GM12892 (cell line): Measurements from ENCODE around the gene ADGRG7.

Experiments
- DNase-seq: peaks from one replicate; pipeline ENCODE4 v3.0.0; 2011; ENCODE audit not compliant: insufficient read length
- FAIRE-seq: peaks from 2 replicates; lab custom pipeline; 2011; peaks lifted over from hg19 to GRCh38; lab: Jason Lieb, UNC
- POLR2A ChIP-seq: IDR thresholded peaks from 2 replicates; pipeline ENCODE4 v1.6.1; 2011; ENCODE audit warnings: low read depth, low read length, control low read depth
- POLR2AphosphoS5 ChIP-seq: IDR thresholded peaks from 2 replicates; pipeline ENCODE4 v1.6.1; 2011; ENCODE audit warnings: low read depth, low read length, control low read depth
- TAF1 ChIP-seq: IDR thresholded peaks from 2 replicates; pipeline ENCODE4 v1.6.1; 2011; ENCODE audit warnings: low read depth, mild to moderate bottlenecking, control low read depth, low read length, borderline replicate concordance

The ADGRG7 gene

GRCh38 chr3:100695696-100696095 lies 86.3 kb downstream of the ADGRG7 start:
- TF ChIP-seq POLR2AphosphoS5 (no peak), TAF1 (no peak), POLR2A (no peak)
- FAIRE-seq = no peak

GRCh38 chr3:100696161-100696560 lies 86.8 kb downstream of the ADGRG7 start:
- TF ChIP-seq TAF1 (no peak), POLR2AphosphoS5 (no peak)
- FAIRE-seq = no peak
- DNase-seq = no peak

More at GRCh38 chr3:100695696-100696095, 86.3 kb downstream of the ADGRG7 start:
- no peak for DNase-seq

- DNase-seq = no peak
- no peak for FAIRE-seq
- no peak for TF ChIP-seq TAF1
- no peak for TF ChIP-seq POLR2A
- TF ChIP-seq POLR2AphosphoS5 = no peak
These were observed 87.8 kb downstream of the ADGRG7 start for GRCh38 chr3:100697172-100697571.

GRCh38 chr3:100697723-100698285 lies 88.4 kb downstream of the ADGRG7 start:
- no peak for FAIRE-seq

GRCh38 chr3:100698736-100699135 lies 89.3 kb downstream of the ADGRG7 start:
- FAIRE-seq (no peak), DNase-seq (no peak)
- TF ChIP-seq POLR2AphosphoS5 (no peak), POLR2A (no peak), TAF1 (no peak)

More at GRCh38 chr3:100697723-100698285, 88.4 kb downstream of the ADGRG7 start:
- DNase-seq = no peak
- TF ChIP-seq POLR2A = no peak
- TF ChIP-seq POLR2AphosphoS5 = no peak
- TF ChIP-seq TAF1 = no peak

- no peak for DNase-seq
- no peak for FAIRE-seq
- no peak for TF ChIP-seq POLR2AphosphoS5
- no peak for TF ChIP-seq POLR2A
- TF ChIP-seq TAF1 = no peak
These were observed 91.3 kb downstream of the ADGRG7 start for GRCh38 chr3:100700708-100701107.

- no peak for DNase-seq
- TF ChIP-seq POLR2A = no peak
- no peak for TF ChIP-seq POLR2AphosphoS5
- no peak for TF ChIP-seq TAF1
- FAIRE-seq = peak; percentile 21
These were observed 92.9 kb downstream of the ADGRG7 start for GRCh38 chr3:100702082-100702979.

GRCh38 chr3:100702980-100703345 lies 93.6 kb downstream of the ADGRG7 start:
- DNase-seq = no peak
- no peak for FAIRE-seq
- no peak for TF ChIP-seq POLR2A

GRCh38 chr3:100703865-100704264 lies 94.5 kb downstream of the ADGRG7 start:
- TF ChIP-seq TAF1 (no peak), POLR2AphosphoS5 (no peak), POLR2A (no peak)
- DNase-seq (no peak), FAIRE-seq (no peak)

GRCh38 chr3:100706365-100706764 lies 97.0 kb downstream of the ADGRG7 start:
- TF ChIP-seq TAF1 (no peak), POLR2A (no peak), POLR2AphosphoS5 (no peak)
- DNase-seq (no peak), FAIRE-seq (no peak)

GRCh38 chr3:100708644-100708988 lies 99.2 kb downstream of the ADGRG7 start:
- FAIRE-seq (no peak), DNase-seq (no peak)
- TF ChIP-seq TAF1 (no peak), POLR2AphosphoS5 (no peak)

- peak; percentile 44; the same call in 1 of the 2 replicates for TF ChIP-seq POLR2A
- peak; percentile 53; the same call in 1 of the 2 replicates for TF ChIP-seq POLR2AphosphoS5
- TF ChIP-seq TAF1 = no peak
- FAIRE-seq (peak; percentile 98), DNase-seq (peak; percentile 85)
These were observed 99.8 kb downstream of the ADGRG7 start, which contains the start of gene TFG for GRCh38 chr3:100708989-100709841. Gene TFG (plus strand): TSS chr3:100709494. CDS start chr3:100713686, 4,192 bp downstream.

- TF ChIP-seq POLR2AphosphoS5 = no peak
- TF ChIP-seq TAF1 = no peak
- TF ChIP-seq POLR2A = no peak
These were observed 100.5 kb downstream of the ADGRG7 start for GRCh38 chr3:100709842-100710260.

More at GRCh38 chr3:100709842-100710260, 100.5 kb downstream of the ADGRG7 start:
- DNase-seq = peak; percentile 25
- no peak for FAIRE-seq
